K562 (cell line): Measurements from ENCODE around the gene IFRD1. TPM values are rescaled to one million over a fixed set of nuclear protein-coding genes. Genes with fewer than 3 reads are reported as not detected.

Experiments used
- CBFB ChIP-seq: sonication (generic); formaldehyde crosslinking; IDR thresholded peaks from 2 replicates; pipeline ENCODE4 v1.4.0; 2020; ENCODE audit warnings: mild to moderate bottlenecking, missing genetic modification reagents
- CTBP1 ChIP-seq: fragments of 450-650 bp; IDR thresholded peaks from 2 replicates; pipeline ENCODE4 v1.6.1; 2016; ENCODE audit warnings: borderline replicate concordance
- ESRRB ChIP-seq: fragments of 250-450 bp; sonication (Bioruptor Pico); IDR thresholded peaks from 2 replicates; pipeline ENCODE4 v1.5.0; 2020; ENCODE audit warnings: mild to moderate bottlenecking, moderate library complexity, borderline replicate concordance
- MTA3 ChIP-seq: fragments of 450-650 bp; formaldehyde crosslinking; IDR thresholded peaks from 2 replicates; pipeline ENCODE4 v1.6.1; 2017; ENCODE audit warnings: mild to moderate bottlenecking, borderline replicate concordance
- RFX5 ChIP-seq: IDR thresholded peaks from 2 replicates; pipeline ENCODE4 v1.6.1; 2011; ENCODE audit warnings: low read depth, mild to moderate bottlenecking, improper control_type of control experiment, low read length
- SIN3B ChIP-seq: fragments of 450-650 bp; IDR thresholded peaks from 2 replicates; pipeline ENCODE4 v1.6.1; 2017; ENCODE audit warnings: low read depth, mild to moderate bottlenecking, moderate library complexity
- ZNF175 ChIP-seq: fragments of 200-800 bp; sonication (Bioruptor generic); IDR thresholded peaks from 2 replicates; pipeline ENCODE4 v1.6.1; 2016; ENCODE audit warnings: low read depth, mild to moderate bottlenecking, missing genetic modification characterization, missing compliant biosample characterization
- ZNF75A ChIP-seq: fragments of 450-650 bp; formaldehyde crosslinking; IDR thresholded peaks from 2 replicates; pipeline ENCODE4 v1.4.0; 2020; ENCODE audit warnings: mild to moderate bottlenecking
- polyA plus RNA-seq, 8 experiments: library from polyadenylated mRNA; depleted of rRNA in 4 of 8; stranded (reverse) in 5 of 8; unstranded in 3 of 8; fragments of >200 nt; fragmentation: Nextera tagmentation in 2 of 8; fragmentation: Illumina TruSeq in 1 of 8; extraction: Ambion mirVana in 2 of 8; extraction: Trizol in 1 of 8; gene quantifications; 2 replicates each; pipeline versions ENCODE4 v1.2.1 to v1.2.3, GENCODE V29; 2011 to 2014; ENCODE audit warnings: inconsistent platforms in 1 of 8, missing spikeins in 1 of 8
- total RNA-seq, 7 experiments: library from RNA; depleted of rRNA in 6 of 7; stranded (reverse); fragments of >200 nt in 6 of 7; fragmentation: Illumina TruSeq in 2 of 7; extraction: Trizol in 2 of 7; gene quantifications; 2 replicates each; pipeline versions ENCODE4 v1.2.1 to v1.2.3, GENCODE V29; 2011 to 2021; ENCODE audit warnings: low replicate concordance in 1 of 7
- TF ChIP-seq, protein P1 (sequence below): fragments of 450-650 bp; IDR thresholded peaks from 2 replicates; pipeline ENCODE4 v1.6.1; 2016; ENCODE audit warnings: low read depth
- TF ChIP-seq, protein P2 (sequence below): fragments of 250-450 bp; sonication (Bioruptor Pico); IDR thresholded peaks from 2 replicates; pipeline ENCODE4 v1.8.0; 2022; ENCODE audit warnings: inconsistent platforms, mild to moderate bottlenecking, moderate library complexity, borderline replicate concordance
- TF ChIP-seq, protein P3 (sequence below): fragments of 250-450 bp; sonication (Bioruptor Pico); IDR thresholded peaks from 2 replicates; pipeline ENCODE4 v1.5.0; 2021

IFRD1 gene
- total and polyA plus RNA-seq, 9 of the 15 experiments (the other 6 are each of a cell fraction or from before 2014, with no cell fraction given) = 27.6 to 81.8 (median 68.1) TPM

DNA sequence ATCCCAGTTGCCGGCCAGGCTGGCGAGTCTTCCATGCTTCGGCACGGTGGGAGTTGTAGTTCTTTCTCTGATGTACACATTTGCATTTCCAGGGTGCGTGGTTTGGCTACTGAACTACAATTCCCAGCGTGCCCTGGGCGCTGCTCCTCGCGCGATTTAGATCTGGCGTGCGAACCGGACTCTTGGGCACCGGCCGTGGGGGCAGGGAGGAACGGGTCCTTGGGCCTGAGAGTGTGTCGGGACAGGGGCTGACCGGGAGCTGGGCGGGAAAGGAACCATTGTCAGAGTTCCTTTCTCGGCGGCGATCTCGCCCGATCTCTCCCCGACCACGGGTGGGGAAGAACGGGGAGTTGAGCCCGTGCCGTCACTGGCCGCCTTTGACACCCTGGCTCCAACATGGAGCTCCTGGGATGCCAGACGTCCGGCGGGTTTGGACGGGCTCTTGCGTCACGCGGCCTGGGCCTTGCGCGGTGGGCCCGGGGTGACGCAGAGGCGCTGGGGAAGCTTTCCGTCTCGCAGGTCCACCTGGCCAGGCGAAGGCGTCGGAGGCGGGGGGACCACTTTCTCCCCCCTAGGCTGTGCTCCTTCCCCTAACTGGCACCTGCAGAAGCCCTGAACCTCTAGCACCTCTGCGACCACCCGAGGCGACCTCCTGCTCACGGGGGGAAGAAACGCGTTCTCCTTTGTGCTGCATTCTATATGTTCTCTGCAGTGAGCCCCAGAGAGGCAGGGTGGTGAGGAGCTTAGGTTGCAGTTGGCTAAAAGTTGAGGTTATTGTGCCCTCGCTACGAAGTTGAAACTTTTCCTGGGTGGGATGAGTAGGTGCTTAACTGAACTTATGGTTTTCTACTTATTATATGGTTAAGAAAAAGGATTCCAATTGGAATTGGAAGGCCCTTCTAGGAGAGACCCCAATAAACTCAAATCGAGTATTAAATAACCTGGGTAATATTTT is 824 bp downstream of the IFRD1 start (continued):
- no peak for TF ChIP-seq ZNF175
- peak; percentile 58; the same call in 1 of the 2 replicates for TF ChIP-seq CTBP1
- TF ChIP-seq, protein P1, sequence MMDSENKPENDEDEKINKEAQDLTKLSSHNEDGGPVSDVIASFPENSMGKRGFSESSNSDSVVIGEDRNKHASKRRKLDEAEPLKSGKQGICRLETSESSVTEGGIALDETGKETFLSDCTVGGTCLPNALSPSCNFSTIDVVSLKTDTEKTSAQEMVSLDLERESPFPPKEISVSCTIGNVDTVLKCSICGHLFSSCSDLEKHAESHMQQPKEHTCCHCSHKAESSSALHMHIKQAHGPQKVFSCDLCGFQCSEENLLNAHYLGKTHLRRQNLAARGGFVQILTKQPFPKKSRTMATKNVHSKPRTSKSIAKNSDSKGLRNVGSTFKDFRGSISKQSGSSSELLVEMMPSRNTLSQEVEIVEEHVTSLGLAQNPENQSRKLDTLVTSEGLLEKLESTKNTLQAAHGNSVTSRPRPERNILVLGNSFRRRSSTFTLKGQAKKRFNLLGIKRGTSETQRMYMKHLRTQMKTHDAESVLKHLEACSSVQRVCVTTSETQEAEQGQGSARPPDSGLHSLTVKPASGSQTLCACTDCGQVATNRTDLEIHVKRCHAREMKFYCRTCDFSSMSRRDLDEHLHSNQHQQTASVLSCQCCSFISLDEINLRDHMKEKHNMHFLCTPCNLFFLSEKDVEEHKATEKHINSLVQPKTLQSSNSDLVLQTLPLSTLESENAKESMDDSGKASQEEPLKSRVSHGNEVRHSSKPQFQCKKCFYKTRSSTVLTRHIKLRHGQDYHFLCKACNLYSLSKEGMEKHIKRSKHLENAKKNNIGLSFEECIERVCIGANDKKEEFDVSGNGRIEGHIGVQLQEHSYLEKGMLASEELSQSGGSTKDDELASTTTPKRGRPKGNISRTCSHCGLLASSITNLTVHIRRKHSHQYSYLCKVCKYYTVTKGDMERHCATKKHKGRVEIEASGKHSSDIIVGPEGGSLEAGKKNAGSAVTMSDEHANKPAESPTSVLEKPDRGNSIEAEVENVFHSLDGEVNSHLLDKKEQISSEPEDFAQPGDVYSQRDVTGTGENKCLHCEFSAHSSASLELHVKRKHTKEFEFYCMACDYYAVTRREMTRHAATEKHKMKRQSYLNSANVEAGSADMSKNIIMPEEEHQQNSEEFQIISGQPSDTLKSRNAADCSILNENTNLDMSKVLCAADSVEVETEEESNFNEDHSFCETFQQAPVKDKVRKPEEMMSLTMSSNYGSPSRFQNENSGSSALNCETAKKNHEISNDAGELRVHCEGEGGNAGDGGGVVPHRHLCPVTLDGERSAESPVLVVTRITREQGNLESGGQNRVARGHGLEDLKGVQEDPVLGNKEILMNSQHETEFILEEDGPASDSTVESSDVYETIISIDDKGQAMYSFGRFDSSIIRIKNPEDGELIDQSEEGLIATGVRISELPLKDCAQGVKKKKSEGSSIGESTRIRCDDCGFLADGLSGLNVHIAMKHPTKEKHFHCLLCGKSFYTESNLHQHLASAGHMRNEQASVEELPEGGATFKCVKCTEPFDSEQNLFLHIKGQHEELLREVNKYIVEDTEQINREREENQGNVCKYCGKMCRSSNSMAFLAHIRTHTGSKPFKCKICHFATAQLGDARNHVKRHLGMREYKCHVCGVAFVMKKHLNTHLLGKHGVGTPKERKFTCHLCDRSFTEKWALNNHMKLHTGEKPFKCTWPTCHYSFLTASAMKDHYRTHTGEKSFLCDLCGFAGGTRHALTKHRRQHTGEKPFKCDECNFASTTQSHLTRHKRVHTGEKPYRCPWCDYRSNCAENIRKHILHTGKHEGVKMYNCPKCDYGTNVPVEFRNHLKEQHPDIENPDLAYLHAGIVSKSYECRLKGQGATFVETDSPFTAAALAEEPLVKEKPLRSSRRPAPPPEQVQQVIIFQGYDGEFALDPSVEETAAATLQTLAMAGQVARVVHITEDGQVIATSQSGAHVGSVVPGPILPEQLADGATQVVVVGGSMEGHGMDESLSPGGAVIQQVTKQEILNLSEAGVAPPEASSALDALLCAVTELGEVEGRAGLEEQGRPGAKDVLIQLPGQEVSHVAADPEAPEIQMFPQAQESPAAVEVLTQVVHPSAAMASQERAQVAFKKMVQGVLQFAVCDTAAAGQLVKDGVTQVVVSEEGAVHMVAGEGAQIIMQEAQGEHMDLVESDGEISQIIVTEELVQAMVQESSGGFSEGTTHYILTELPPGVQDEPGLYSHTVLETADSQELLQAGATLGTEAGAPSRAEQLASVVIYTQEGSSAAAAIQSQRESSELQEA = no peak
- TF ChIP-seq, protein P2, sequence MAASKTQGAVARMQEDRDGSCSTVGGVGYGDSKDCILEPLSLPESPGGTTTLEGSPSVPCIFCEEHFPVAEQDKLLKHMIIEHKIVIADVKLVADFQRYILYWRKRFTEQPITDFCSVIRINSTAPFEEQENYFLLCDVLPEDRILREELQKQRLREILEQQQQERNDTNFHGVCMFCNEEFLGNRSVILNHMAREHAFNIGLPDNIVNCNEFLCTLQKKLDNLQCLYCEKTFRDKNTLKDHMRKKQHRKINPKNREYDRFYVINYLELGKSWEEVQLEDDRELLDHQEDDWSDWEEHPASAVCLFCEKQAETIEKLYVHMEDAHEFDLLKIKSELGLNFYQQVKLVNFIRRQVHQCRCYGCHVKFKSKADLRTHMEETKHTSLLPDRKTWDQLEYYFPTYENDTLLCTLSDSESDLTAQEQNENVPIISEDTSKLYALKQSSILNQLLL = no peak
- TF ChIP-seq, protein P3, sequence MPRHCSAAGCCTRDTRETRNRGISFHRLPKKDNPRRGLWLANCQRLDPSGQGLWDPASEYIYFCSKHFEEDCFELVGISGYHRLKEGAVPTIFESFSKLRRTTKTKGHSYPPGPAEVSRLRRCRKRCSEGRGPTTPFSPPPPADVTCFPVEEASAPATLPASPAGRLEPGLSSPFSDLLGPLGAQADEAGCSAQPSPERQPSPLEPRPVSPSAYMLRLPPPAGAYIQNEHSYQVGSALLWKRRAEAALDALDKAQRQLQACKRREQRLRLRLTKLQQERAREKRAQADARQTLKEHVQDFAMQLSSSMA (CRISPR knock-in tag) = no peak; the same call in 1 of the 2 replicates
- TF ChIP-seq CBFB (CRISPR knock-in tag) = peak; percentile 69; the same call in 1 of the 2 replicates
- TF ChIP-seq MTA3 = peak; percentile 81
- TF ChIP-seq ZNF75A (CRISPR knock-in tag) = no peak
- no peak for TF ChIP-seq RFX5
- TF ChIP-seq SIN3B = peak; percentile 7; the same call in 1 of the 2 replicates
- no peak for TF ChIP-seq ESRRB
